Hepatocyte (in vitro differentiated cells): ENCODE results near the gene ATP8A2. TPM values are rescaled to one million over a fixed set of nuclear protein-coding genes. Genes with fewer than 3 reads are reported as not detected.

Experiments used
- DNase-seq: peaks from one replicate; pipeline ENCODE4 v3.0.0-alpha.2; 2016; ENCODE audit warnings: low spot score
- H2AFZ ChIP-seq: fragments of 200-600 bp; sonication (generic); 2 replicates; pipeline ENCODE4 v1.6.0; 2016; ENCODE audit warnings: antibody characterized with exemption, mild to moderate bottlenecking
- H3K27ac ChIP-seq: fragments of 200-600 bp; sonication (generic); 2 replicates; pipeline ENCODE4 v1.5.1; 2016; ENCODE audit warnings: mild to moderate bottlenecking
- H3K27me3 ChIP-seq: fragments of 200-600 bp; sonication (generic); 2 replicates; pipeline ENCODE4 v1.6.1; 2016
- H3K36me3 ChIP-seq: fragments of 200-600 bp; sonication (generic); replicated peaks from 2 replicates; pipeline ENCODE4 v1.5.1; 2016; ENCODE audit warnings: low read depth; ENCODE audit not compliant: insufficient read depth
- H3K4me1 ChIP-seq: fragments of 200-600 bp; sonication (generic); 2 replicates; pipeline ENCODE4 v1.5.1; 2016; ENCODE audit warnings: mild to moderate bottlenecking, moderate library complexity; ENCODE audit not compliant: insufficient read depth
- H3K4me2 ChIP-seq: fragments of 200-600 bp; sonication (generic); 2 replicates; pipeline ENCODE4 v1.6.0; 2016
- H3K4me3 ChIP-seq: fragments of 200-600 bp; sonication (generic); 2 replicates; pipeline ENCODE4 v1.5.1; 2016; ENCODE audit warnings: mild to moderate bottlenecking
- H3K79me2 ChIP-seq: fragments of 200-600 bp; sonication (generic); 2 replicates; pipeline ENCODE4 v1.6.0; 2017; ENCODE audit warnings: mild to moderate bottlenecking
- H3K9me2 ChIP-seq: fragments of 200-600 bp; sonication (generic); replicated peaks from 2 replicates; pipeline ENCODE4 v1.6.0; 2017; ENCODE audit warnings: mild to moderate bottlenecking; ENCODE audit not compliant: insufficient read depth
- H3K9me3 ChIP-seq: fragments of 200-600 bp; sonication (generic); 2 replicates; pipeline ENCODE4 v1.5.1; 2016; ENCODE audit warnings: low read depth, mild to moderate bottlenecking
- H4K20me1 ChIP-seq: fragments of 200-600 bp; sonication (generic); 2 replicates; pipeline ENCODE4 v1.6.0; 2016; ENCODE audit warnings: mild to moderate bottlenecking; ENCODE audit not compliant: insufficient read depth, poor library complexity, severe bottlenecking
- CTCF ChIP-seq: fragments of 200-600 bp; sonication (generic); IDR thresholded peaks from 2 replicates; pipeline ENCODE4 v1.5.1; 2016; ENCODE audit warnings: antibody characterized with exemption, mild to moderate bottlenecking; ENCODE audit not compliant: poor library complexity
- EZH2 ChIP-seq: fragments of 200-600 bp; sonication (generic); IDR thresholded peaks from 2 replicates; pipeline ENCODE4 v1.6.1; 2016; ENCODE audit warnings: antibody characterized with exemption, mild to moderate bottlenecking, borderline replicate concordance
- EZH2phosphoT487 ChIP-seq: fragments of 200-600 bp; sonication (generic); IDR thresholded peaks from one replicate; pipeline ENCODE4 v1.6.1; 2018; ENCODE audit warnings: antibody characterized with exemption, mild to moderate bottlenecking, low read depth, moderate library complexity; ENCODE audit not compliant: unreplicated experiment, severe bottlenecking
- WGBS: methylation state at CpG from one replicate; pipeline ENCODE4 v1.1.6; 2016; ENCODE audit warnings: low lambda C conversion rate; ENCODE audit errors: missing lambda C conversion rate; 5-methylcytosine and 5-hydroxymethylcytosine counted together
- polyA plus RNA-seq: library from polyadenylated mRNA; unstranded; fragments of >200 nt; fragmentation: Nextera tagmentation; extraction: Ambion mirVana; gene quantifications from 2 replicates; pipeline ENCODE4 v1.2.1, GENCODE V29; 2016
- total RNA-seq: library from RNA; depleted of rRNA; stranded (reverse); fragments of >200 nt; gene quantifications from 2 replicates; pipeline ENCODE4 v1.2.3, GENCODE V29; 2014

The ATP8A2 gene
- total and polyA plus RNA-seq, 2 experiments from 2014 or later: 2.1 to 3.1 TPM

GRCh38 chr13:25945596-25945995 lies 573.8 kb downstream of the ATP8A2 start:
- Histone ChIP-seq H4K20me1 (no peaks in the 10 kb centered on the region), H2AFZ (no peak overlapping the region), H3K4me1 (no peaks in the 10 kb centered on the region), H3K4me2 (no peak overlapping the region), H3K36me3 (no peaks in the 10 kb centered on the region), H3K27ac (no peak overlapping the region), H3K79me2 (no peaks in the 10 kb centered on the region), H3K27me3 (no peaks in the 10 kb centered on the region), H3K9me2 (no peaks in the 10 kb centered on the region), H3K4me3 (no peak overlapping the region), H3K9me3 (no peaks in the 10 kb centered on the region)
- peak; percentile 41 for DNase-seq
- WGBS: 52% methylated on average over 7 of the region's 7 CpGs
- no peak for TF ChIP-seq CTCF
- no peak for TF ChIP-seq EZH2phosphoT487
- TF ChIP-seq EZH2: no peak

- H4K20me1 ChIP-seq: no peaks in the 10 kb centered on the region
- H3K9me3 ChIP-seq: no peaks in the 10 kb centered on the region
- WGBS: 93% methylated on average over 6 of the region's 6 CpGs
- H2AFZ ChIP-seq: no peak overlapping the region
- H3K9me2 ChIP-seq: no peaks in the 10 kb centered on the region
- no peaks in the 10 kb centered on the region for H3K27me3 ChIP-seq
- H3K27ac ChIP-seq: no peak overlapping the region
- no peak for DNase-seq
- H3K36me3 ChIP-seq: no peaks in the 10 kb centered on the region
- H3K4me3 ChIP-seq: no peak overlapping the region
- H3K4me2 ChIP-seq: no peak overlapping the region
- no peaks in the 10 kb centered on the region for H3K4me1 ChIP-seq
- H3K79me2 ChIP-seq: no peaks in the 10 kb centered on the region
- TF ChIP-seq CTCF: no peak
Observed at GRCh38 chr13:25946321-25946720, 574.5 kb downstream of the ATP8A2 start.

- WGBS: 96% methylated on average over 3 of the region's 3 CpGs
- no peaks in the 10 kb centered on the region for H3K9me3 ChIP-seq
Observed at GRCh38 chr13:25948910-25949309, 577.1 kb downstream of the ATP8A2 start.

More at GRCh38 chr13:25948910-25949309, 577.1 kb downstream of the ATP8A2 start:
- H2AFZ ChIP-seq: no peak overlapping the region
- no peaks in the 10 kb centered on the region for H4K20me1 ChIP-seq
- H3K4me2 ChIP-seq: no peak overlapping the region
- no peak overlapping the region for H3K4me3 ChIP-seq
- H3K27ac ChIP-seq: no peak overlapping the region
- DNase-seq: no peak
- H3K27me3 ChIP-seq: no peaks in the 10 kb centered on the region
- no peaks in the 10 kb centered on the region for H3K4me1 ChIP-seq
- no peak for TF ChIP-seq CTCF
- TF ChIP-seq EZH2: no peak
- TF ChIP-seq EZH2phosphoT487: no peak
- no peaks in the 10 kb centered on the region for H3K79me2 ChIP-seq
- H3K9me2 ChIP-seq: no peaks in the 10 kb centered on the region
- H3K36me3 ChIP-seq: no peaks in the 10 kb centered on the region
